T follicular helper cell (primary cell): ENCODE results near the gene CYBA.
A peak's percentile ranks its signal among the peaks of the same experiment; 100 is the strongest.

Source experiments
- DNase-seq: peaks from one replicate; pipeline ENCODE4 v3.0.0-alpha.2; 2020; ENCODE audit warnings: low read depth

CYBA gene

DNA sequence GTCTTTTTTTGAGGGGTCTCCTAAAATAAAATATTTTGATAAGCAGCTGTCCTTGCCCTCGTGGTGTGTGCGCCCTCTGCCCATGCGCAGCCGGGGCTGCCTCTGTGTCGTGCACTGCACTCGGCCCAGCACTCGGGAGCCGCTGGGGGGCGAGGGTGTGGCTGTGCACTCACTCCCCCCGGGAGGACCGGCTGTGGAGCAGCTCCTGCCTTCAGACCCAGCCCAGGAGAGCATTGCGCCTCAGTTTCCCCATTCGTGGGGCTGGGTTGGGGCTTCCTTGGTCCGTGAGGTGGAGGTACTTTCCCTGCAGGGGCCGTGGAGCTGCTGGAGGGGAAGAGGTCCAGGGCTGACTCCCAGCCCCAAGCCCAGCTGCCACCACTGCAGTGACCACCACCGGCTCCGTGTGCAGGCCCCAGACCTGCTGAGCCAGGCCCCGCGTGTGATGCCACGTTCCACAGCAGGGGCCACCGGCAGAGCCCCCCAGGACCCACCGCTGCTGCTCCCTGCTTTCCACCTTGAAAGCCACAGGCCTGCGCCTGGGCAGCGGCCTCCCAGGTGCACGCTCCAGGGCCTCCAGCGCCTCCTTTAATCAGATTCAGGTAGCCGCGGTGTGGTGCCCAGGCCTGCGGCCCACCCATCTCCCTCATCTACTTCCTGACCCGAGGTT lies 18.8 kb downstream of the CYBA start:
- no peak for DNase-seq

DNA sequence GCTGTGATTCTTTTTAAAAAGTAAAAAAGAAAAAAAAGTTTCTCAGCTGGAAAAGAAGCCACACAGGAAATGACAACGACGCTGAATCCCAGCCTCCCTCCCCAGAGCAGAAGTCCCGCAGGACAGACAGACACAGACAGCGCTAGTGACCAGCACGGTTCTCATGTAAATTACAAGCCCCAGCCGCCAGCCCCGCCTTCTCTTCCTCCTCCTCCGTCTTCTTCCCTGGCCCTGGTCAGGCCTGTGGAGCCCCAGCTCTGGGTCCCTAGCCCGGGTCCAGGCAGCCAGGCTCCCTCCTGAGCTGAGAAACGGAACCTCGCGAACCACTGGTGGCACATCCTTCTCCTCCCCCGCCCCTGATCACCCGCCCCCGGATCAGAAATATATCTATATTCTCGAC lies 19.5 kb downstream of the CYBA start:
- no peak for DNase-seq

DNA sequence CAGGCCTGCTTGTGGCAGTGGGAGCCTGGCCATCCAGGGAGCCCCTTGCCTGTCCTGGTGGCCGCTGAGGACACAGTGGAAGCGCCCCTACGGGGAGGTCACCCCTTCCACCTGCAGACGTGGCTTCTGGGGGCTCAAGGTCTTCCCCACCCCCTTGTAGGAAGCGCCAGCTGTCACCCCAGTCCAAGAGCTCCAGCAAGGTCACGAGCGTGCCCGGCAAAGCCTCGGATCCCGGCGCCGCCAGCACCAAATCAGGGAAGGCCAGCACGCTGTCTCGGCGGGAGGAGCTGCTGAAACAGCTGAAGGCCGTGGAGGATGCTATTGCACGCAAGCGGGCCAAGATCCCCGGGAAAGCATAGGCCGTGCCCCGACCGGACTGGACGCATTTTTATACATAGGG lies 19.9 kb downstream of the CYBA start:
- no peak for DNase-seq

- DNase-seq = no peak
These were observed 20.4 kb downstream of the CYBA start for GRCh38 chr16:88630433-88630832.

GRCh38 chr16:88629835-88630234 lies 21.0 kb downstream of the CYBA start:
- DNase-seq = no peak

GRCh38 chr16:88628512-88628974 lies 22.3 kb downstream of the CYBA start:
- DNase-seq = no peak

- no peak for DNase-seq
These were observed 23.1 kb downstream of the CYBA start for GRCh38 chr16:88627531-88628411.

- no peak for DNase-seq
These were observed 24.2 kb downstream of the CYBA start for GRCh38 chr16:88626646-88627045.

DNA sequence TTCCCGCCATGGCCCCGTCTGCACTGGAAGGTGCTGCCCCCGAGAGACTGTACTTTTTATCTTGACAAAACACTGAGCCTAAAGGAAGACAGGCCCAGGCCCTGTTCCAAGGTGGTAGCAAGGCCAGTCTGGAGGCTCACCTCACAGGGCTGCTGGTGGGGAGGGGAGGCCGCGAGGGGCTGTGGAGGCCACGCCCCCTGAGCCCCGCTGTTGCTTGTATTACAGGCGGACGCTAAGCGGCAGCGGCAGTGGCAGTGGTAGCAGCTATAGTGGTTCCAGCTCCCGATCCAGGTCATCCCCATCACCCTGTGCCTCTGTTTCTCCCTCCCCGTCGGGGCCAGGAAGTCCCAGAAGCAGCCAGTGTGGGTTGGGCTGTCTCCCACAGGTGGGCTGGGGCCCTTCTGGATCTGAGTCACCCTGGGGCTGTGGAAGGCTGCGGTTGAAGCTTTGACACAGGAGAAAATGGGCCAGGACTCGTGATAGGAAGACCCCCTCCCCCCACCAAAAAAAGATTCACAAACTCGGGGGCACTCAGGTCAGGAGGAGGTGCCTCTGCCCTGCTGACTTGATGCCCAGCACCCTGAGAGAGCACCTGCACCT lies 25.8 kb downstream of the CYBA start:
- no peak for DNase-seq

DNA sequence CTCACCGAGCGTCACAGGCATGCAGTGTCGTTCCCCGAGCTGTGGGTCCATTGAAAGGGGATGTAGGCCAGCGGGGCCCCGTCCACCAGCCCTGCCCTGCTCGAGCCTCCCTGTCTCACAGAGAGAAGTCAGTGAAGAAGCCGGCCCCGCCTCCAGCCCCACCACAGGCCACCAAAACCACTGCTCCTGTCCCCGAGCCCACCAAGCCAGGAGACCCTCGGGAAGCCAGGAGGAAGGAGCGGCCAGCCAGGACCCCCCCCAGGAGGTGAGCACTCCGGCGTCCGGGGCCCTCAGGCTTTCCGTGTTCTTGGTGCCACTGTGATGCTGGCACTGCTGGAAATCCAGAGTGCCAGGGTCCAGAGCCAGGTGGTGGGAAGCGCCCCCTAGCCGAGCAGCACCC lies 26.4 kb downstream of the CYBA start:
- no peak for DNase-seq

GRCh38 chr16:88623858-88624257 lies 27.0 kb downstream of the CYBA start:
- no peak for DNase-seq

GRCh38 chr16:88622866-88623265 lies 28.0 kb downstream of the CYBA start:
- no peak for DNase-seq

GRCh38 chr16:88622125-88622524 lies 28.7 kb downstream of the CYBA start:
- no peak for DNase-seq

- peak; percentile 68 for DNase-seq
These were observed 30.7 kb downstream of the CYBA start for GRCh38 chr16:88619859-88620815.

DNA sequence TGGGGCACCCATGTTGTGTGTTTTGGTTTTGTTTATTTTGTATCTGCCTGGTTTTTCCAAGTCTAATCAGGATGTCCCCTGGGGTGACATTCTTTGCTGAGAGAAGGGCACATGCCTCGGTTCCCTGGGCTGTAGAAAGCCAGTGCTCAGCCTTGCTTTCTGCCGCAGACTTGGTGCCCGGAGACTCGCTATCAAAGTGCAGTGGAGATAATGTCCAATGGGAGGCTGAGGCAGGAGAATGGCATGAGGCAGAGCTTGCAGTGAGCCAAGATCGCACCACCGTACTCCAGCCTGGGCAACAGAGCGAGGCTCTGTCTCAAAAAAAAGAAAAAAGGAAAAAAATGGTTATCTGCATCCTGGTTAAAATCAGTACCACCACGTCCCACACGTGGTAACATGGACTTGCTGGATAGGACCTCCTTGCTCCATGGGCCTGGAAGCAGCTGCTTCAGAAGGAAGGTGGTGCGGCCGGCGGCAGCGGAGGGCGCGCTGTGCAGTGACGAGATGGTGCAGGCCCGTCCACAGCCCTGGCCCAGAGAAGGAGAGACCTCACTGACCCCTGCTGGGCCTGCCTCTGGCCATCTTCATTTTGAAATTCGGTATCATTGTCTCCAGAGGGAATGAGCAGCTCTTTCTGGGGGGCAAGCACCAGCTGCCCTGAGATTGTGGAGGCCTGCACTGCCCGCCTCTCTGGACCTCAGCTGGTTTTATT lies 31.7 kb downstream of the CYBA start:
- no peak for DNase-seq

DNA sequence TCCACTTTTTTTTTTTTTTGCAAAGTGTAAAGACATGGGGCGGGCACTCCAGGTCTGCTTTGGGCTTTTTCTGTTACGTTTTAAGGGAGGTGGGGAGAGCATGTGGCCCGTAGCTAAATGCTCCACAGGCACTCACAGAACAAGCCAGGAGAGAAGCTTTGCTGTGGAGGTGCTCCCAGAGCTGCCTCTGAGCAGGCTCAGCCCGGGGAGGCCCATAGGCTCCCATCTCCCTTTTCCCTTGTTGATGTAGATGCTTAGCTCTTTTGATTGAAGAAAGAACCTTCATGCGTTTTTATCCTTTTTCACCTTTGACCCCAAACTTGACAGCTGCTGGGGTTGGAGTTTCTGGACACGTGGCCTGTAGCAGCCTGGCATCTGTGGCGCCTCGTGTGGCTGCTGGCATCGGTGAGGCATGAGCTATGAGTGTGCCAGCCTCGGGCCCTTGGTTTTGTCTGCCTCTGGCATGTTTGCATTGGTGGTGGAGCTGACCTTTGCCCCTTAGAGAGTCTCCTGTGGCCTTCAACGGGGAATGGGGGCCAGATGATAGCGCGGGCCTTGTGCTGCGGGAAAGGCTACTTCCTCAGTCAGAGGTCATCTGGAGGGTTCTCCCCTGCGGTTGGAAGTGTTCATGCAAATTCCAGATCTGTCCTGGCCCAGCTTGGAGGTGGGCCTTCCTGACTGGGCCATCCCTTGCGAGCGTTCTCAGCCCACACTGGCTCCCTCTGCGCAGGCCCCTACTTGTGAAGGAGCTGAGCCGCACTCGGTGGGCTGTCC lies 32.5 kb downstream of the CYBA start:
- no peak for DNase-seq

DNA sequence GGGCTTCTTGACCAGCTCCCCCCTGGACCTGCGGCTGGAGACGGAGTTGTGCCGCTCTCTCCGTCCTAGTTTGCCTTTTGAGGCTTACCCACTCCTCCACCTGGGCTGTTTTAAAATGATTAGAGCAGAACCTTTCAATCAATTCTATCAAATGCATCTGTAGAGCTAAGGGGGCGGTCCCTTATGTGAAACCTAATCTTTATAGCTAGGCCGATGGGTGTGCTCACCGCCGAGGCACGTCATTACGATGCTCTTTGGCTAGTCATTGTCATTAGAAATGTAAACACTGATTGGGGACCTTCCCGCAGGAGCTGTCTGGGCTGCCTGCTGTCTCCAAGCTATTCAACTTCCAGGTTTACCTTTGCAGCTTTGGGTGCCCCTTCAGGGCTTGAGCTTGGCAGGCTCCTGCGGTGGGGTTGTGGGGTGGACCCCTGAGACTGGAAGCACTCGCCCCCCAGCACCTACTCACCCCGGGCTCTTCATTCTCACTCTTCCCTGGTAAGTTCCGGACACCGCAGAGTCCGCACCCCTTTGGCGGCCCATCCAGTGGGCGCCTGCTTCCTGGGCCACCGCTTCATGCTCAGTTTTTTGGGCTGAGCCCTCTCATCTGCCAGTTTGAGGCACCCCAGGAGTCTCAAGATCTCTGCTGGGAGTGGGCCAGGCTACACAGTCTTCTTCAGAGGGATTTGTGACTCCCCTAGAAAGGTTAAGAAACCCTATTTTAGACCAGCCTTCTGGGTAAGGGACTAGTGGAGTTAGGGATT lies 33.4 kb downstream of the CYBA start:
- no peak for DNase-seq

GRCh38 chr16:88616736-88617135 lies 34.1 kb downstream of the CYBA start:
- no peak for DNase-seq

DNA sequence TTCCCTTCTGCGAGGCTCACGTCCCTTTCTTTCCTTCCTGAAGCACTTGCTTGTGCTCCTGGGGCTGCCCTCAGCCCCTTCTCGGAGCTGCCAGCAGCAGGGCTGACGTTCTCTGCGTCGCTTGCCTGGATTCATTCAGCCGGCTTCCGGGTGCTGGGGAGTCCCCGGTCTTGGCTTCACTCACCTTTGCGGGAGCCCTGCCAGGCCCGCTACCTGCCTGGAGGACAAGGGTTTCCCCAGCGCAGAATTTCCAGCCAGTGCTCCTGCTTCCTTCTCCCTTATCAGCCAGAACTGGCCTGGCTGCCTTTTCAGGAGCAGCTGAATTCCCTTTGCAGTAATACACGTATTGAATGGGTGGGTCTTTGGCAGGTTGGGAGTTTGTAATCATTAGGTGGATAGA lies 34.5 kb downstream of the CYBA start:
- DNase-seq = no peak
